Ascending aorta (tissue), 2 donors: ENCODE data around the gene SLC25A1. TPM values are rescaled to one million over a fixed set of nuclear protein-coding genes. Genes with fewer than 3 reads are reported as not detected.
A peak's percentile ranks its signal among the peaks of the same experiment; 100 is the strongest.

Experiments used
- DNase-seq, 2 donors: peaks; one replicate each; pipeline ENCODE4 v3.0.0-alpha.2; 2019; ENCODE audit warnings: low spot score in 2 of 2
- H3K27ac ChIP-seq, 2 donors: fragments of 200-600 bp; sonication (generic); one replicate each; pipeline ENCODE4 v1.5.1; 2016 to 2017; ENCODE audit warnings: mild to moderate bottlenecking in 1 of 2
- H3K27me3 ChIP-seq: fragments of 200-600 bp; sonication (generic); one replicate; pipeline ENCODE4 v1.5.1; 2017
- H3K36me3 ChIP-seq, 2 donors: fragments of 200-600 bp; sonication (generic); one replicate each; pipeline ENCODE4 v1.5.1; 2016
- H3K4me1 ChIP-seq, 2 donors: fragments of 200-600 bp; sonication (generic); one replicate each; pipeline ENCODE4 v1.5.1; 2016 to 2017; ENCODE audit warnings: mild to moderate bottlenecking in 1 of 2
- H3K4me3 ChIP-seq, 2 donors: fragments of 200-600 bp; sonication (generic); one replicate each; pipeline ENCODE4 v1.5.1; 2016 to 2017; ENCODE audit warnings: mild to moderate bottlenecking in 1 of 2
- H3K9me3 ChIP-seq, 2 donors: fragments of 200-600 bp; sonication (generic); one replicate each; pipeline ENCODE4 v1.5.1; 2016
- CTCF ChIP-seq, 3 experiments: fragments of 200-600 bp in 2 of 3; fragments of 450-650 bp in 1 of 3; sonication (generic) in 2 of 3; IDR thresholded peaks; one replicate each; pipeline ENCODE4 v1.5.1; 2016 to 2019; ENCODE audit warnings: antibody characterized with exemption in 3 of 3, mild to moderate bottlenecking in 1 of 3, moderate library complexity in 1 of 3
- intact Hi-C: fragments of 100-400 bp; cut with DNase I; formaldehyde crosslinking; loops from one replicate; pipeline ENCODE4 v1.15.1; 2023
- total RNA-seq: library from RNA; depleted of rRNA; stranded (reverse); fragments of >200 nt; gene quantifications from one replicate; pipeline ENCODE4 v1.1.0, GENCODE V29; 2016

The SLC25A1 gene
- total RNA-seq, 1 donor from 2014 or later, result 89.3 TPM

GRCh38 chr22:19169947-19170318, 8.6 kb downstream of the SLC25A1 start:
- Histone ChIP-seq H3K27me3 (no peaks in the 10 kb centered on the region), H3K9me3 (no peaks in the 10 kb centered on the region), H3K36me3 (no peaks in the 10 kb centered on the region), H3K4me1 (peaks cover 9 to 44% of the 10 kb centered on the region in 2 donors), H3K27ac (no peak overlapping the region), H3K4me3 (peak overlapping the region; percentile 45 to 88)
- intact Hi-C loops, result no loop called here
- no peak for DNase-seq
- TF ChIP-seq CTCF (IDR thresholded peaks at IDR 0.05), result no peak

- intact Hi-C loops, result no loop called here
- H3K27ac ChIP-seq, result no peak overlapping the region
- no peak for TF ChIP-seq CTCF (IDR thresholded peaks at IDR 0.05)
- H3K27me3 ChIP-seq, result no peaks in the 10 kb centered on the region
- no peaks in the 10 kb centered on the region for H3K36me3 ChIP-seq
- H3K4me3 ChIP-seq, result peak overlapping the region; percentile 45 to 88
- no peaks in the 10 kb centered on the region for H3K9me3 ChIP-seq
- no peak for DNase-seq
- peaks cover 9 to 37% of the 10 kb centered on the region in 2 donors for H3K4me1 ChIP-seq
Observed at GRCh38 chr22:19169002-19169946, 9.3 kb downstream of the SLC25A1 start.

- Histone ChIP-seq H3K36me3 (no peaks in the 10 kb centered on the region), H3K27ac (no peak overlapping the region), H3K4me1 (peaks cover 9 to 28% of the 10 kb centered on the region in 2 donors), H3K9me3 (no peaks in the 10 kb centered on the region), H3K27me3 (no peaks in the 10 kb centered on the region), H3K4me3 (no peak overlapping the region)
- no peak for TF ChIP-seq CTCF (IDR thresholded peaks at IDR 0.05)
- no peak for DNase-seq
- intact Hi-C loops, result no loop called here
Observed at GRCh38 chr22:19168088-19168890, 10.2 kb downstream of the SLC25A1 start.

- Histone ChIP-seq H3K27ac (no peak overlapping the region), H3K4me1 (peaks cover 9 to 19% of the 10 kb centered on the region in 2 donors), H3K27me3 (no peaks in the 10 kb centered on the region), H3K4me3 (no peak overlapping the region), H3K9me3 (no peaks in the 10 kb centered on the region), H3K36me3 (no peaks in the 10 kb centered on the region)
- TF ChIP-seq CTCF (IDR thresholded peaks at IDR 0.05), result no peak
- no peak for DNase-seq
- intact Hi-C loops, result no loop called here
Observed at GRCh38 chr22:19167106-19167869, 11.2 kb downstream of the SLC25A1 start.

- DNase-seq, result no peak
- Histone ChIP-seq H3K4me3 (no peak overlapping the region), H3K4me1 (peaks cover 9 to 17% of the 10 kb centered on the region in 2 donors), H3K27me3 (no peaks in the 10 kb centered on the region), H3K36me3 (no peaks in the 10 kb centered on the region), H3K9me3 (no peaks in the 10 kb centered on the region), H3K27ac (no peak overlapping the region)
- intact Hi-C loops, result no loop called here
- TF ChIP-seq CTCF (IDR thresholded peaks at IDR 0.05), result no peak
Observed at GRCh38 chr22:19166421-19166820, 12.1 kb downstream of the SLC25A1 start.
